ENCODE data around the gene ABHD2. TPM values are rescaled to one million over a fixed set of nuclear protein-coding genes. Genes with fewer than 3 reads are reported as not detected.

Gene ABHD2
- total RNA-seq, 1 experiment from 2014 or later, result 29.7 TPM

- Mint-ChIP-seq H3K27ac (no peak overlapping the region), H3K4me1 (peaks cover 16% of the 10 kb centered on the region), H3K27me3 (ENCODE audit: low read depth) (no peaks in the 10 kb centered on the region), H3K4me3 (no peak overlapping the region), H3K36me3 (peaks cover 16% of the 10 kb centered on the region; the same call in 1 of the 2 replicates), H3K9me3 (no peaks in the 10 kb centered on the region)
- ChIA-PET POLR2A (interaction anchor here (0.7 kb wide), 1 partner anchor 197 kb away, joined by 3 read pairs; no protein-coding TSS in a partner anchor), CTCF (interaction anchor here (1.7 kb wide), 1 partner anchor 14 kb away, joined by 5 read pairs; no protein-coding TSS in a partner anchor)
- TF ChIP-seq TEAD1 (CRISPR knock-in tag; IDR thresholded peaks at IDR 0.05) (no peak), ZNF281 (CRISPR knock-in tag; IDR thresholded peaks at IDR 0.05) (no peak), ZNF317 (CRISPR knock-in tag; IDR thresholded peaks at IDR 0.05; ENCODE audit: borderline replicate concordance, low read depth) (no peak), NFATC4 (CRISPR knock-in tag; IDR thresholded peaks at IDR 0.05) (no peak), IRF2 (CRISPR knock-in tag; IDR thresholded peaks at IDR 0.05; ENCODE audit: borderline replicate concordance, low read depth) (no peak)
- ATAC-seq (no peak), DNase-seq (ENCODE audit: low spot score) (no peak)
Measured at GRCh38 chr15:89192136-89192535, 103.9 kb downstream of the ABHD2 start.

- CTCF ChIA-PET, result interaction anchor here (1.2 to 3.8 kb wide), 3 partner anchors 14 to 314 kb away, joined by 3 to 30 read pairs (median 5); no protein-coding TSS in a partner anchor
- no peak for DNase-seq (ENCODE audit: low spot score)
- Mint-ChIP-seq H3K4me1 (peaks cover 22% of the 10 kb centered on the region), H3K9me3 (no peaks in the 10 kb centered on the region), H3K27me3 (ENCODE audit: low read depth) (no peaks in the 10 kb centered on the region), H3K36me3 (peaks cover 16% of the 10 kb centered on the region; the same call in 1 of the 2 replicates), H3K27ac (no peak overlapping the region), H3K4me3 (no peak overlapping the region)
- POLR2A ChIA-PET, result interaction anchor here (0.7 kb wide), 1 partner anchor 197 kb away, joined by 3 read pairs; no protein-coding TSS in a partner anchor
- no peak for TF ChIP-seq CTCF (IDR thresholded peaks at IDR 0.05)
- TF ChIP-seq FOXJ3 (CRISPR knock-in tag; IDR thresholded peaks at IDR 0.05; ENCODE audit: borderline replicate concordance), result no peak
- TF ChIP-seq GTF2I (CRISPR knock-in tag; conservative IDR thresholded peaks at IDR 0.05), result no peak
- TF ChIP-seq ZNF219 (CRISPR knock-in tag; IDR thresholded peaks at IDR 0.05; ENCODE audit: borderline replicate concordance), result no peak
- TF ChIP-seq ZNF512 (CRISPR knock-in tag; IDR thresholded peaks at IDR 0.05; ENCODE audit: borderline replicate concordance), result no peak
- TF ChIP-seq ZNF232 (CRISPR knock-in tag; IDR thresholded peaks at IDR 0.05), result no peak
- no peak for TF ChIP-seq IRF2 (CRISPR knock-in tag; IDR thresholded peaks at IDR 0.05; ENCODE audit: borderline replicate concordance, low read depth)
- no peak for TF ChIP-seq ZBTB43 (CRISPR knock-in tag; IDR thresholded peaks at IDR 0.05)
- no peak for TF ChIP-seq ZMAT4 (CRISPR knock-in tag; IDR thresholded peaks at IDR 0.05)
- TF ChIP-seq IRF1 (CRISPR knock-in tag; IDR thresholded peaks at IDR 0.05), result no peak
- no peak for TF ChIP-seq ATF6 (CRISPR knock-in tag; IDR thresholded peaks at IDR 0.05)
- no peak for TF ChIP-seq MLX (CRISPR knock-in tag; IDR thresholded peaks at IDR 0.05)
- TF ChIP-seq ZBTB21 (CRISPR knock-in tag; IDR thresholded peaks at IDR 0.05; ENCODE audit: borderline replicate concordance), result no peak
- no peak for TF ChIP-seq GABPB1 (CRISPR knock-in tag; IDR thresholded peaks at IDR 0.05)
- no peak for TF ChIP-seq MXD4 (CRISPR knock-in tag; IDR thresholded peaks at IDR 0.05; ENCODE audit: borderline replicate concordance)
- TF ChIP-seq NFYB (CRISPR knock-in tag; conservative IDR thresholded peaks at IDR 0.05; ENCODE audit: low read depth), result no peak
- no peak for TF ChIP-seq TP53 (CRISPR knock-in tag; IDR thresholded peaks at IDR 0.05)
- no peak for TF ChIP-seq EMX1 (CRISPR knock-in tag; IDR thresholded peaks at IDR 0.05)
- no peak for TF ChIP-seq NR3C1 (CRISPR knock-in tag; conservative IDR thresholded peaks at IDR 0.05; ENCODE audit: low read depth)
- ATAC-seq, result no peak
Measured at GRCh38 chr15:89192766-89193165, 104.5 kb downstream of the ABHD2 start.
